IPS DF 6.9 (cell line): ENCODE results near the gene SLC24A3.

ENCODE experiments used
- DNase-seq: peaks from one replicate; pipeline ENCODE4 v3.0.0-alpha.2; 2013; ENCODE audit warnings: low read depth, low spot score
- H3K27ac ChIP-seq: one replicate; pipeline ENCODE4 v1.5.1; 2013; ENCODE audit warnings: low read length, control low read depth
- H3K27me3 ChIP-seq: 2 replicates; pipeline ENCODE4 v1.6.1; 2013; ENCODE audit warnings: mild to moderate bottlenecking, low read length; ENCODE audit not compliant: control insufficient read depth, insufficient read depth
- H3K36me3 ChIP-seq: 2 replicates; pipeline ENCODE4 v1.6.1; 2013; ENCODE audit warnings: low read length; ENCODE audit not compliant: control insufficient read depth, insufficient read depth
- H3K4me1 ChIP-seq: 2 replicates; pipeline ENCODE4 v1.6.1; 2013; ENCODE audit warnings: low read length; ENCODE audit not compliant: control insufficient read depth, insufficient read depth
- H3K4me3 ChIP-seq: 2 replicates; pipeline ENCODE4 v1.5.1; 2013; ENCODE audit warnings: mild to moderate bottlenecking, low read length
- H3K9me3 ChIP-seq: 2 replicates; pipeline ENCODE4 v1.6.1; 2013; ENCODE audit warnings: low read length, inconsistent platforms; ENCODE audit not compliant: control insufficient read depth, insufficient read depth
- WGBS: extraction: QIAGEN DNeasy Blood & Tissue Kit; methylation state at CpG from one replicate; pipeline ENCODE4 v1.1.7; 2013; ENCODE audit warnings: mixed read lengths, missing lambda C conversion rate; ENCODE audit not compliant: insufficient read length, insufficient coverage; 5-methylcytosine and 5-hydroxymethylcytosine counted together

The SLC24A3 gene

DNA sequence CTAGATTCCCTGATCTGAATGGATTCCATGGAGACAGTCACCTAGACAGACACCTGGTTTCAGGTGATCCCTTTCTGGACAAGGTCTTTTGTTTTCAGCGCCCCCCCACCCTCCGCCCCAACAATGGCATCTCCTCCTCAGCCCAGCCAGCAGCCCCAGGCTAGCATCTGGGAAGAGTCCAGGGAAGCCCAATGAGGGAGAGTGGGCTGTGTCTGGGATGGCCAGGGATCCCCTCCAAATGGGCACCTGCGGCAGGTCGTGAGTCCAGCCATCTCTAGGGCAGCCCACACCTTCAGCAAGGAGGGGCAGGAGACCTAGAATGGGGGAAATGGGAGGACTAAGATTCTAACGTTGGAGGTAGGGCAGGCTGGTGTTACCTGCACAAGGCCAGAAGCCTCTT is 1.2 kb upstream of the SLC24A3 start:
- Histone ChIP-seq H3K36me3 (no peaks in the 10 kb centered on the region), H3K27ac (no peak overlapping the region), H3K4me1 (peaks cover 11% of the 10 kb centered on the region; the same call in 1 of the 2 replicates), H3K27me3 (peaks cover 8% of the 10 kb centered on the region; the same call in 1 of the 2 replicates), H3K4me3 (peak overlapping the region; percentile 80; the same call in 1 of the 2 replicates), H3K9me3 (no peaks in the 10 kb centered on the region)
- DNase-seq, result no peak
- WGBS, result no CpG with 5 or more reads among the region's 5 CpGs

DNA sequence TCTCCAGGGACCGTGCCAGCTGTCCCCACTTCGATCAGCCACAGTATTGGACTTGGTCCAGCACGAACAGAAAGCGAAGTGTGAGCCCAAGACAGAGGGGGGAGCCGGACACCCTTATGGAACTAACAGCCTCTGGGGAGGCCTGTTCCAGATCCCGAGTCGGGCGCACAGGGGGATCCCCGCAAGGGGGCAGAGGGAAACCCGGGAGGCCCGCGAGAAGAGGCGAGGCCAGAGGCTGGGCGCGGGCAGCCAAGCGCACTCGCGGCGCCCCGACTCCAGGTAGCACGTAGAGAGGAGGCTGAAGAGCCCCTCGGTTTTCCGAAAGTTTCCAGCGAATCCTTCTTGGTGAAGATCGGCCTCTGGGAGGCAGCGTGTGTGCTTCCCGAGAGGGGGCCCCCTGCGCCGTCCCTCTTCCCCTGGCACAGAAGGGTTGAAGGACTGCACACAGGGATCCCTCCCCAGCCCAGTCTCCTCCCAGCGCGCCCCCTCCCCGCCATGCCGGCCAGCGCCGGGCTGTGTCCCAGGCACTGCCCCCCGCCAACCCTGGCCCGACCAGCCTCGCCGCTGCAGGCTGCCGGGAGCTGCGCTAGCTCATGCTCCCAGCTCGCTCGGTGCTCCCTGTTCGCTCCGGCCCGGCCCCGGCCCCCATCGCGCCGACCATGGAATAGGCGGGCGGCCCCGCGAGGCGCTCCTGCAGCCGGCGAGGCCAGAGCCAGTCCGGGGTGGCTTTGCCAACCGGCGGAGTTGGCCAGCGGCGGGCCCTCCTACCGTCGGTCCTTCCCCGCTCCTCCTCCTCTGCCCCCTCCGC is 577 bp upstream of the SLC24A3 start:
- WGBS, result no CpG with 5 or more reads among the region's 66 CpGs
- Histone ChIP-seq H3K4me3 (peak overlapping the region; percentile 80), H3K4me1 (peaks cover 11% of the 10 kb centered on the region; the same call in 1 of the 2 replicates), H3K36me3 (no peaks in the 10 kb centered on the region), H3K27me3 (peaks cover 8% of the 10 kb centered on the region; the same call in 1 of the 2 replicates), H3K27ac (no peak overlapping the region), H3K9me3 (no peaks in the 10 kb centered on the region)
- DNase-seq, result no peak

DNA sequence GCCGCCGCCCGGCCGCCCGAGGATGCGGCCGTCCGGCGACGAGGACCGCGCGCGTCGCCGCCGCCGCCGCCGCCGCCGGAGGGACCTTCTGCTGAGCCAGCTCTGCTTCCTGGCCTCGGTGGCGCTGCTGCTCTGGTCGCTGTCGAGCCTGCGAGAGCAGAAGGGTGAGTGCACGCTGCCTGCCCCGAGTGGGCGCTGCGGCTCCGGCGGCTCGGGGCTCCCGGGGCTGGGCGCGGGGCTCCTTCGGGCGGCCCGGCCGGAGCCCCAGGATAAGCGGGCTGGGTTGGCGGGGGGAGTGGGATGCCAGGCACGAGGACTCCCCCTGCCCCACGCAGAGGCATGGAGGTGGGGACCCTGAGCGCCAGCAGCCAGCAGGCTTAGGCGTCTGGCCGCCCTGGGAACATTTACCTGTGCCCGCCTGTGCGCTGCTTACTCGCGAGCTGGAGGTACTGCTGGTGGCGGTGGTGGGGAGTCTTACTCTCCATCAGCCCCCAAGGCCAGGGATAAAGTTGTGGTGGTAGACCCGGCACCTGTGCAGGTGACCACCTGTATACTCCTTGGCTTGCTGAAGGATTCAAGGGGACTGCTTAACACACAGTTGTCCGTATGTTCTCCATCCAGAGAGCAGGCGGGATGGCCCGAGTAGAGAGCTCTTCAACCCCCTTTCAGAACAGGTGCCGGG is 520 bp downstream of the SLC24A3 start:
- Histone ChIP-seq H3K9me3 (no peaks in the 10 kb centered on the region), H3K27ac (no peak overlapping the region), H3K27me3 (peaks cover 8% of the 10 kb centered on the region; the same call in 1 of the 2 replicates), H3K4me3 (peak overlapping the region; percentile 45; the same call in 1 of the 2 replicates), H3K36me3 (no peaks in the 10 kb centered on the region), H3K4me1 (peaks cover 11% of the 10 kb centered on the region; the same call in 1 of the 2 replicates)
- no peak for DNase-seq
- WGBS, result no CpG with 5 or more reads among the region's 58 CpGs

DNA sequence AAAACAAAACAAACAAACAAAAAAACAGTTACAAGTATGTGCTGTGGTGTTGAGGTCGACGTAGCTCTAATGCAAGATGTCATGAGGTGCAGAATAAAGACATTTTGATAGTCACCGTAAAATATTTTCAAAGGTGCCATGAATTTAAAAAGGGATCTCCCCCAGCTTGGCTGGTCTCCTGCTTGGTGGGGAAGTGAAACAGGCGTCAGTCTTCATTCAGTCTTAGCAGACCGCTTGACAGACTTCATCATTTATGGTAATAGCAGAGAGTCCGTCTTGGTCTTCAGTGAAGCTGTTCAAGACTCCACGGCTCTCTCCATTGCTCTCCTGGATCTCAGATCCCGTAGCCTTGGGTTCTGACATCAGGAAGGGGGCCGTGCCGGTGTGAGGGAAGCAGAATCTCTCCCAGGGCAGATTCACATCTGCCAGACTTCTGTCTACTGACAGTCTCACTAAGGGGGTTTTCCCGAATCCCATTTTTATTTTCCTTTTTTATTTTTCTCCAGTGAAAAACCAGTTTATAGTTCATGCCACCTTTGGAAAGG is 1.6 kb downstream of the SLC24A3 start:
- H3K9me3 ChIP-seq, result no peaks in the 10 kb centered on the region
- peaks cover 8% of the 10 kb centered on the region; the same call in 1 of the 2 replicates for H3K27me3 ChIP-seq
- no CpG with 5 or more reads among the region's 11 CpGs for WGBS
- no peaks in the 10 kb centered on the region for H3K36me3 ChIP-seq
- no peak for DNase-seq
- H3K4me3 ChIP-seq, result no peak overlapping the region
- no peak overlapping the region for H3K27ac ChIP-seq
- peaks cover 8% of the 10 kb centered on the region; the same call in 1 of the 2 replicates for H3K4me1 ChIP-seq

GRCh38 chr20:19218411-19218810 is 6.0 kb downstream of the SLC24A3 start:
- peaks cover 2% of the 10 kb centered on the region; the same call in 1 of the 2 replicates for H3K4me1 ChIP-seq
- H3K27ac ChIP-seq, result no peak overlapping the region
- no peak for DNase-seq
- peaks cover 5% of the 10 kb centered on the region; the same call in 1 of the 2 replicates for H3K27me3 ChIP-seq
- no peak overlapping the region for H3K4me3 ChIP-seq
- H3K36me3 ChIP-seq, result no peaks in the 10 kb centered on the region
- no CpG with 5 or more reads among the region's 2 CpGs for WGBS
- H3K9me3 ChIP-seq, result no peaks in the 10 kb centered on the region

- Histone ChIP-seq H3K4me3 (no peak overlapping the region), H3K36me3 (no peaks in the 10 kb centered on the region), H3K9me3 (no peaks in the 10 kb centered on the region), H3K4me1 (no peaks in the 10 kb centered on the region), H3K27me3 (no peaks in the 10 kb centered on the region), H3K27ac (no peak overlapping the region)
- 86% methylated on average over 1 of the region's 2 CpGs for WGBS
- no peak for DNase-seq
Measured at GRCh38 chr20:19222520-19223040, 10.1 kb downstream of the SLC24A3 start.

GRCh38 chr20:19223640-19224039 is 11.2 kb downstream of the SLC24A3 start:
- Histone ChIP-seq H3K4me1 (no peaks in the 10 kb centered on the region), H3K9me3 (no peaks in the 10 kb centered on the region), H3K36me3 (no peaks in the 10 kb centered on the region), H3K27ac (no peak overlapping the region), H3K4me3 (no peak overlapping the region), H3K27me3 (no peaks in the 10 kb centered on the region)
- WGBS, result no CpG with 5 or more reads among the region's 7 CpGs
- DNase-seq, result no peak

GRCh38 chr20:19231359-19232035 is 19.1 kb downstream of the SLC24A3 start:
- no peak overlapping the region for H3K27ac ChIP-seq
- no peaks in the 10 kb centered on the region for H3K4me1 ChIP-seq
- no peaks in the 10 kb centered on the region for H3K9me3 ChIP-seq
- H3K4me3 ChIP-seq, result no peak overlapping the region
- no CpG with 5 or more reads among the region's 6 CpGs for WGBS
- DNase-seq, result no peak
- H3K27me3 ChIP-seq, result no peaks in the 10 kb centered on the region
- H3K36me3 ChIP-seq, result no peaks in the 10 kb centered on the region

DNA sequence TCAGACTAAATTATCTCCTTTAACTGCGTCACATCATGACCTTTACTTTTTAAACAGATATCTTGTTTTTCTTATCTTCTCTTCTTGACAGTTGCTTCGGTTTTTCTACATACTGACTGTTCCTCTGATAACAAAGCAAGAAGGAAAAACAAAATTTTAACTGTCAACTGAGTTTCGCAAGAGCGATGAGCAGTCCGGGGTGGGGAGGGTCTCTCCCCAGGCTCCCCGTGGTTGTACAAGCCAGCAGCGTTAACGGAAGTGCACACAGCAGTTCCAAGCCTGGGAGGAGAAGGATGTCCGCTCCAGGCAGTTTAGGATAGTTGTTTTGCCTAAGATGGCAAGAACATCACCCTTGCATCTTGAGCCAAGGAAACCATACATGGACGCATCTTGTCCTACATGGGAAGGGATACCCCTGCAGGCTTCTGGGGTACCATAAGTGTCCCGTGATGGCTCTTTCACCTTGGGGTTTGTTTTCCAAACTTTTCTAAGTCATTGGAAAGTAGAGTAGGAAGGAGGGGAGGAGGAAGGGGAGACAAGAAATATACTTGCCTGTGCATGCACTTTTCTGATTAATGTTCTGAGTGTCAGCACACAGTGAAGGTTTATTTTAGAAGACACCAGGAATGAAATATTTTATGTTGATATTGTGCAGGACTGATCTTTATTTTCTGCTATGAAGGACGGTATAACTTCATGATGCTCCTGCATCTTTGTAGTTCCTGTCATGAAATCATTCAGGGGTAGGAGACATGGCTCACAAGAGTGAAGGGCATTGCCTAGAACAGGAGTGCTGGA is 20.8 kb downstream of the SLC24A3 start:
- no peak for DNase-seq
- WGBS, result no CpG with 5 or more reads among the region's 12 CpGs
- no peaks in the 10 kb centered on the region for H3K36me3 ChIP-seq
- H3K27me3 ChIP-seq, result no peaks in the 10 kb centered on the region
- no peak overlapping the region for H3K4me3 ChIP-seq
- no peak overlapping the region for H3K27ac ChIP-seq
- H3K9me3 ChIP-seq, result no peaks in the 10 kb centered on the region
- H3K4me1 ChIP-seq, result no peaks in the 10 kb centered on the region
